HG03097 (cell line): ENCODE data around the gene PMEL.
"Not testable (repeated sequence)": the region's sequence is repeated elsewhere in the genome, so short reads cannot be mapped to it uniquely, and the experiment has no call there.

Source experiments
- ATAC-seq: cut with Tn5 transposase; IDR thresholded peaks from one replicate; pipeline ENCODE4 v1.9.1; 2021; ENCODE audit not compliant: unreplicated experiment, low FRiP score

The PMEL gene

DNA sequence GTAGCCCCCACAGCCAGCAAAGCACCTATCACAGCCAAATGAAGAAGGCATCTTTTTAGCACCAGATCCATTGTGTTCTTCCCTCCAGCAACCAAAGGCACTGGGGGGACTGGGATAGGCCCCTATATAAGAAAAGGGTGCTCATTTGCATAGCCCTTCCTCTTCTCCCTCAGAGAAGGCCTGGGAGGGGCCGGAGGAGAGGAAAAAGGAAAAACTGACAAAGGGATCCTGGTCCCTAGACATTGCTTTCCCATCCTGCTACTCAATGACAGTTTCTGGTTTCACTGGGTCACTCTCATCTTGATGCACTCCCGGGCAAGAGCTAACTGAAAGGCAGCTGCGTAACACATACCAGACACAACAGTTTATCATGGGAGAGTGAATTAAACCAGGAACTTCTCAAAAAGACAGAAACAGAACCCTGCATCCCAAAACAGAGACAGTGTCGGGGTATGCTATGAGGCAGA lies at the start of gene PMEL:
TSS of gene PMEL (minus strand) at position 102 of the 467 bp plus-strand sequence. CDS start at position 71, 31 bp downstream.
- no peak for ATAC-seq

- ATAC-seq: no peak
These were observed 48.4 kb upstream of the PMEL start for GRCh38 chr12:56014205-56014604.

- no peak for ATAC-seq
These were observed 47.6 kb upstream of the PMEL start for GRCh38 chr12:56013482-56013881.

- no peak for ATAC-seq
These were observed 45.8 kb upstream of the PMEL start for GRCh38 chr12:56011509-56012090.

DNA sequence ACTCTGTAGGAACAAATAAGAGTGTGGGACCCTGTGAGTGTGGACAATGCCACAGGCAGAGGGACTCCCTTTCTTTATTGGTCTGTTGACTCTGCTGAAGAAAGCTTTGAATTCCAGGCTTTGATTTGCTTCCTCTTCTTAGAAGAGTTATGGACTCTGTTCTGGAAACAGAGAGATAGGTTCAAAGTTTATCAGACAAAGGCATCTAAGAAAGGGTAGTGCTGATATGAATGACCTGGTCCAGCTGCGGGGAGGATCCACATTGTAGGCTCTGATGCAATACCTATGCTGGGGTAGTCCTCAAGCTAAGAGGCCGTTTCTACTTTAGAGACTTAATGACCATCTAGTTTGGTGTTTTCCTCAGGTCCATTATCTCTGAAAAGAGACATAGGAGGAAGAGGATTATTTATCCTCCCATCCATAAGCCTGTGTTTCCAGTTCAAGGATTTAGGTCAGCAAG lies 44.3 kb upstream of the PMEL start:
- no peak for ATAC-seq

DNA sequence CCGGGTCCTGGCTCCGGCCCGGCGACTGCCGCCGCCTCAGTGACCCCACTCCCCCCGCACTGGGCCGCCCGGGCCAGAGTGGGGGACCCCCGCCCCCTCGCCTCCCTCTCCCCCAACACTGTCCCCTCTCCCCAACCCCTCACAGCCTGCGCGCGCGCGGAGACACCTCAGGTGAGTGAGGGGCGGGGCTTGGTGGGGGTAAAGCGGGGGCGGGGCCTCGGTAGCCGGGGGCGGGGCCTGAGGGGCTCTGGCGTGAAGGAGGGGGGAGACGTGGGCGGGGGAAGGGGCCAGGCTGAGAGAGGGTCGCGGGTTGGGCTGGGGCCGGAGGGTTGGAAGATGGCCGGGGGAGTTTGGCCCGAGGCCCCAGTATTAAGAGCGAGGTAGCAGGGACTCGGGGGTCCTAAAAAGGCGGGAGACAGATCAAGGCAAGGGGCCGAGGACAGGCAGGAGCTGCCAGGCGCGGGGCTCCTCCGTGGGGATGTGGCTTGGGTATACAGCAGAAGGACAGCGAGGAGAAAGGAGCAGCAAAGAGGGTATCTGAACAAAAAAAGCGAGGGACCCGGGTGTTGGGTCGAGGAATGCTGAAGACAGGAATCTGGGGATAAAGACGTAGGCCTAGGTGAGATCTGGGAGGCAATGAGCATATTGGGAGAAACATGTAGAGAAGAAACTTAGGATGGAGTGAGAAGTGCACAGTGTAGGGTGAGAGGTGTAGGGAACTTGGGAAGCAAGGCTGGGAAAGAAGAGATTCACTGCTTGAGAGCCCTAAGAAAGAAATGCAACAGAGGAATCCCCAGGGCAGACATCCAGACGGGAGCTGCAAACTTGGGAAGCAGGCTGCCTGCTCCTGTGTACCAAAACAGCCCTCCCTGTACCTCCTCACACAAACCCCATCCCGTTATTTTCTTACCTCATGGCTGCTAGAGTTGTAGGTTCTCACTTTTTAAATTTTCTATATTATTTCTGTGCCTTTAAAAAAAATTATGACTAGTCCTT lies 42.0 kb upstream of the PMEL start:
- ATAC-seq: no peak

DNA sequence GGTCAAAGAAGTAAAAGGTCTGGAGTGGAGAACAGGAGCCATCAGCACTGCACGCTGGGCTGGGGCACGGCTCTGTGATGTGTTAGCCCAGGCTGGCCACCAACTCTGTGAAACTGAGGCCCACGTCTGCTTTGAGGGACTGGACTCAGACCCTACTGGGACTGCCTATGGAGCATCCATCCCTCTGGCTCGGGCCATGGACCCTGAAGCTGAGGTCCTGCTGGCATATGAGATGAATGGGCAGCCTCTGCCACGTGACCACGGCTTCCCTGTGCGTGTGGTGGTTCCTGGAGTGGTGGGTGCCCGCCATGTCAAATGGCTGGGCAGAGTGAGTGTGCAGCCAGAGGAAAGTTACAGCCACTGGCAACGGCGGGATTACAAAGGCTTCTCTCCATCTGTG lies 38.4 kb upstream of the PMEL start:
- ATAC-seq: no peak

- ATAC-seq: not testable (repeated sequence)
These were observed 37.5 kb upstream of the PMEL start for GRCh38 chr12:56003376-56003775.

GRCh38 chr12:56001487-56002100 lies 35.8 kb upstream of the PMEL start:
- ATAC-seq: no peak

GRCh38 chr12:55999999-56000540 lies 34.2 kb upstream of the PMEL start:
- not testable (repeated sequence) for ATAC-seq

DNA sequence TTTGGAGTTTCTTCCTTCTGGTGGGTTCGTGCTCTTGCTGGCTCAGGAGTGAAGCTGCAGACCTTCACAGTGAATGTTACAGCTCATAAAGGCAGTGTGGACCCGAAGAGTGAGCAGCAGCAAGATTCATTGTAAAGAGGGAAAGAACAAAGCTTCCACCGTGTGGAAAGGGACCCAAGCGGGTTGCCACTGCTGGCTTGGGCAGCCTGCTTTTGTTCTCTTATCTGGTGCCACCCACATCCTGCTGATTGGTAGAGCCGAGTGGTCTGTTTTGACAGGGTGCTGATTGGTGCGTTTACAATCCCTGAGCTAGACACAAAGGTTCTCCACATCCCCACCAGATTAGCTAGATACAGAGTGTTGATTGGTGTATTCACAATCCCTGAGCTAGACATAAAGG lies 33.7 kb upstream of the PMEL start:
- ATAC-seq: not testable (repeated sequence)

- ATAC-seq: no peak
These were observed 31.7 kb upstream of the PMEL start for GRCh38 chr12:55997535-55997859.

- ATAC-seq: peak; percentile 98
These were observed 31.1 kb upstream of the PMEL start, which contains the start of gene SUOX for GRCh38 chr12:55996715-55997534. Gene SUOX, plus strand, starts transcription at chr12:55997276. Its CDS starts 4,946 bp downstream, at chr12:56002222.

- ATAC-seq: no peak
These were observed 30.4 kb upstream of the PMEL start for GRCh38 chr12:55996201-55996714.

GRCh38 chr12:55995366-55995765 lies 29.5 kb upstream of the PMEL start:
- ATAC-seq: no peak

- no peak for ATAC-seq
These were observed 27.5 kb upstream of the PMEL start for GRCh38 chr12:55993230-55993853.

- ATAC-seq: no peak
These were observed 25.3 kb upstream of the PMEL start for GRCh38 chr12:55991110-55991509.

- ATAC-seq: not testable (repeated sequence)
These were observed 20.1 kb upstream of the PMEL start for GRCh38 chr12:55985976-55986375.

GRCh38 chr12:55985341-55985740 lies 19.5 kb upstream of the PMEL start:
- ATAC-seq: no peak
